Measurements from ENCODE around the gene SSBP2.

The SSBP2 gene

DNA sequence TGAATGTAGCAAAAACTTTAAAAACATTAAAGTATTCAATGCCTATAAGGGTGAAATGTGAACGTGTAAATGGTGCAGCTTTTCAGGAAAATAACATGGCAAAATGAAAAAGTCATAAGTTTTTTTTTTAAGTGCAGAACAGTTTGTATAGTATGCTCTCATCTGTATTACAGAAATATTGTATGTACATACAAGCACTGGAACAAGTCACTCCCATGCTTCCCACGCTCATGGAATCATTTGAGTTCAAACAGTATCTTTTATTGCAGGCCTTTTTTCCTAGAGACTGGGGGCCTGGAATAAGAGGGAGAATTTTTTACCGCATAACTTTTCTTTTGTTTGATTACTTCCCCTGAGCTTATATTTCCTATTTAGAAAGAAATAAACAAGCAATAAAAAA is 94.1 kb downstream of the SSBP2 start:
- in situ Hi-C loops (cut with HindIII; ENCODE audit: low sequenced_read_pairs): no loop called here
- DNase-seq (ENCODE audit: low read depth): no peak
- no peak overlapping the region for H3K4me3 ChIP-seq (ENCODE audit: low read depth, low read length)
- TF ChIP-seq, protein P1, sequence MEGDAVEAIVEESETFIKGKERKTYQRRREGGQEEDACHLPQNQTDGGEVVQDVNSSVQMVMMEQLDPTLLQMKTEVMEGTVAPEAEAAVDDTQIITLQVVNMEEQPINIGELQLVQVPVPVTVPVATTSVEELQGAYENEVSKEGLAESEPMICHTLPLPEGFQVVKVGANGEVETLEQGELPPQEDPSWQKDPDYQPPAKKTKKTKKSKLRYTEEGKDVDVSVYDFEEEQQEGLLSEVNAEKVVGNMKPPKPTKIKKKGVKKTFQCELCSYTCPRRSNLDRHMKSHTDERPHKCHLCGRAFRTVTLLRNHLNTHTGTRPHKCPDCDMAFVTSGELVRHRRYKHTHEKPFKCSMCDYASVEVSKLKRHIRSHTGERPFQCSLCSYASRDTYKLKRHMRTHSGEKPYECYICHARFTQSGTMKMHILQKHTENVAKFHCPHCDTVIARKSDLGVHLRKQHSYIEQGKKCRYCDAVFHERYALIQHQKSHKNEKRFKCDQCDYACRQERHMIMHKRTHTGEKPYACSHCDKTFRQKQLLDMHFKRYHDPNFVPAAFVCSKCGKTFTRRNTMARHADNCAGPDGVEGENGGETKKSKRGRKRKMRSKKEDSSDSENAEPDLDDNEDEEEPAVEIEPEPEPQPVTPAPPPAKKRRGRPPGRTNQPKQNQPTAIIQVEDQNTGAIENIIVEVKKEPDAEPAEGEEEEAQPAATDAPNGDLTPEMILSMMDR (IDR thresholded peaks at IDR 0.05; ENCODE audit: low read depth, low read length, missing control alignments): no peak

DNA sequence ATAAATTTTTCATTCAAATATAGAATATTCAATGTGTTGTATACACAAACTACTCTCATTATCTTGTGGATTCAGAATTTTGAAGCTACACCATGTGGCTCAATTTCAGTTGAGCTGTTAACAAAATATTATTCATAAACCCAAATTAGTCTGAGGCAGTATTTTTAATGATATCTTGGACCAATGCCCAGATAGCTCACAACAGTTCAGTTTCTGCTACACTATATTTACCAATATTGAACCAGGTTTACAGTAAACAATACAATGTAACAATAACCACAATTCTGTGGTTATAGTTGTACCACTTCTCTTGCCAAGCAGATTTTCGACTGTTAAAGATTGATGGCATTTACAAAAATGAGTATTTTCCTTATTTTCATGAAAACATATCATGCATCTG is 99.9 kb downstream of the SSBP2 start:
- in situ Hi-C loops (cut with HindIII; ENCODE audit: low sequenced_read_pairs): no loop called here
- DNase-seq (ENCODE audit: low read depth): no peak
- H3K4me3 ChIP-seq (ENCODE audit: low read depth, low read length): no peak overlapping the region
- TF ChIP-seq, protein P1 (IDR thresholded peaks at IDR 0.05; ENCODE audit: low read depth, low read length, missing control alignments): no peak

DNA sequence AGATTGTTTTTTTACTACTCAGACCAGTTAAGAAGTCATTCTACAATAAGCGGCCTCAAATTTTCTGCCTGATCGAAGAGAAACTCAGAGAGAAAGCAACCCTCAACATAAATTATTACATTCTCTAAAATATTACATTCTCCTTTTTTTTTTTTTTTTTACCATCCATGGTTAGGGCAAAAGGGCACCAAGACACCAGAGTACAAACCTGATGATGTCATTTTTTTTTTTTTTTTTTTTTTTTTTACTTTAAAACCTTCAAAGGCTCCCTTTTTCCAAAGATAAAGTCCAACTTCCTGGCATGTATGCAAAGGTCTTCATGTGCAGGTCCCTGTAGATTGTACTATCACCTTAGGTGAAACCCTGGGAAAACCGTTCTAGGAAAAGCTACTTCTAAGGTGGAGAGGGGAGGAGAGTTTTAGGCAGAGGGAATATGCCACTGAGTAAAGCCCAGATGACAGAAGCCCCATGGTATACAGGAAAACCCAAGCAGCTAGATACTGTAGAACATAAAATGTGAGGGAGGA is 104.4 kb downstream of the SSBP2 start:
- in situ Hi-C loops (cut with HindIII; ENCODE audit: low sequenced_read_pairs): no loop called here

DNA sequence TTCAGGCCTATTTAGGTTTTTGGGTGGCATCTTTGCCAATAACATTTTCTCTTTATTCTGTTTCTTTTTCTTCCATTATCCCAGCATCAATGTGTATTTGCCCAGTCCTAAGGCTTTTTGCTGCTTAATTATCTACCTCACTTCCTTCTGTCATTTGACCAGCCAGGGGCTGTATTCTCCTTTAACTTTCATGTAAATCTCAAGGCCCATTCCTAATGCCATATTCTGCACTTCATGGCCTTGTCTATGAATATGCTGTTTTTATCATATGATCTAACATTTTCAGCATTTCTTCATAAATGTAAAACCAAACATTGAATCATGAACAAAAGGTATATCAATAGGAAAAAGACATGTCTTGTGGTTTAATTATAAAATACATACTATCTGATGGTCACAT is 108.7 kb downstream of the SSBP2 start:
- TF ChIP-seq, protein P1 (IDR thresholded peaks at IDR 0.05; ENCODE audit: low read depth, low read length, missing control alignments): no peak
- DNase-seq (ENCODE audit: low read depth): no peak
- in situ Hi-C loops (cut with HindIII; ENCODE audit: low sequenced_read_pairs): no loop called here
- H3K4me3 ChIP-seq (ENCODE audit: low read depth, low read length): no peak overlapping the region

More for the DNA sequence above, 104.4 kb downstream of the SSBP2 start:
- H3K4me3 ChIP-seq (ENCODE audit: low read depth, low read length): no peak overlapping the region
- DNase-seq (ENCODE audit: low read depth): no peak
- TF ChIP-seq, protein P1 (IDR thresholded peaks at IDR 0.05; ENCODE audit: low read depth, low read length, missing control alignments): no peak

DNA sequence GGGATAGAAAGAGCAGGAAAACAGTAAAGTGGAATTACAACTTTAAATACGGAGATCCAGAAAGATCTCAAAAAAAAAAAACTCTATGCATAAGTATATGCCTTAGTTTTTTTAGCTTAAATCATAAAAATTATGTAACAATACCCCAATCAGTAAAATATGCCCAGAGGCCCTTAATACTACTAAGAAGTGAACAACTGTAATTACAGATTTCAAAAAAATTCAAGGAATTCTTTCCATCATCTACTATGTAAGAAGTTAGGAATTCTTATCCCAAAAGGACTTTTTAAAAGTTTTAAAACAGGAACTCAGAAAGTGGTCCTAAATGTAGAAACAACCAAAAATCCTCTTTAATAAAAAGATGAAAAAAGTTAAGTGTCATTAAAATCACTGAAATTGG is 111.3 kb downstream of the SSBP2 start:
- in situ Hi-C loops (cut with HindIII; ENCODE audit: low sequenced_read_pairs): no loop called here
- DNase-seq (ENCODE audit: low read depth): no peak
- H3K4me3 ChIP-seq (ENCODE audit: low read depth, low read length): no peak overlapping the region
- TF ChIP-seq, protein P1 (IDR thresholded peaks at IDR 0.05; ENCODE audit: low read depth, low read length, missing control alignments): no peak

DNA sequence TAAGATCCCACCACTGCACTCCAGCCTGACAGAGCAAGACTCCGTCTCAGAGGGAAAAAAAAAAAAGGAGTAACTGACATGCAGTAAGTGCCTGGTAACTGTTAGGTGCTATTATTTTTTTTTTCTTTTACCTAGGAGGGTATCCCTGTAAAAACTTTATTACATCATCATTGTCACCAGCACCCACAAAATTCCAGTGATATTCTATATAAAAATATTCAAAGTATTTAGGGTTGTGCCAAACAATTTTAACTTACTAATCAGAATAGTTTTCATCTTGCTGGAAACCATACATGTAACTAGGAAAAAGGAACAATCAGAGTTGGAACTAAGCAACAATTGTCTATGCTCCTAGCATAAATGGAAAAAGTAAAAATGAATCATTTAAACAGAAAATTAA is 112.4 kb downstream of the SSBP2 start:
- in situ Hi-C loops (cut with HindIII; ENCODE audit: low sequenced_read_pairs): no loop called here
- no peak overlapping the region for H3K4me3 ChIP-seq (ENCODE audit: low read depth, low read length)
- TF ChIP-seq, protein P1 (IDR thresholded peaks at IDR 0.05; ENCODE audit: low read depth, low read length, missing control alignments): no peak
- no peak for DNase-seq (ENCODE audit: low read depth)

DNA sequence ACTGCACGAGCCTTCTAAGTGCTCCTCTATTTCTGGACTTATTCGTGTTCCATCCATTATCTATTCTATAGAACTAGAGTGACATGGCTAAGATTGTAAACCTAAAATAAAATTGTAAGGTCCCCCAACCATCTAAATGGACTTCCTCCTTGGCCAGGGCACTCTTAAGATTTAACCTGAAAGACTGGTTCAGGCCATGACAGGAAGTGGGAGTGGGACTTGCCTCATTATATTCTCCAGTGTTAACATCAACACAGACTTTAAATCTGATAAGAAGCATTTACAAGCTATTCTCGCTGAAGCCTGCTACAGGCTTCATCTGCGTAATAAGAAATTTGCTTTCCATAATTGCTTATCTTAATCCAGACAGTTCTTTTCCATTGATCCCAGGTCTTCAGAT is 117.0 kb downstream of the SSBP2 start:
- in situ Hi-C loops (cut with HindIII; ENCODE audit: low sequenced_read_pairs): no loop called here
- TF ChIP-seq, protein P1 (IDR thresholded peaks at IDR 0.05; ENCODE audit: low read depth, low read length, missing control alignments): no peak
- no peak overlapping the region for H3K4me3 ChIP-seq (ENCODE audit: low read depth, low read length)
- no peak for DNase-seq (ENCODE audit: low read depth)
